Epithelial cell of esophagus (primary cell): ENCODE results near the gene CCNF.
A peak's percentile ranks its signal among the peaks of the same experiment; 100 is the strongest.

ENCODE experiments used
- DNase-seq: peaks from one replicate; pipeline ENCODE4 v3.0.0; 2010; ENCODE audit warnings: low read depth
- H3K4me3 ChIP-seq: 2 replicates; pipeline ENCODE4 v1.5.1; 2011; ENCODE audit warnings: mild to moderate bottlenecking, low read length, control low read depth
- TF ChIP-seq, protein P1 (sequence below): IDR thresholded peaks from 2 replicates; pipeline ENCODE4 v1.5.1; 2011; ENCODE audit warnings: low read depth, mild to moderate bottlenecking, low read length, control low read depth, inconsistent platforms; ENCODE audit not compliant: insufficient read depth; ENCODE audit errors: missing control alignments

Gene CCNF

DNA sequence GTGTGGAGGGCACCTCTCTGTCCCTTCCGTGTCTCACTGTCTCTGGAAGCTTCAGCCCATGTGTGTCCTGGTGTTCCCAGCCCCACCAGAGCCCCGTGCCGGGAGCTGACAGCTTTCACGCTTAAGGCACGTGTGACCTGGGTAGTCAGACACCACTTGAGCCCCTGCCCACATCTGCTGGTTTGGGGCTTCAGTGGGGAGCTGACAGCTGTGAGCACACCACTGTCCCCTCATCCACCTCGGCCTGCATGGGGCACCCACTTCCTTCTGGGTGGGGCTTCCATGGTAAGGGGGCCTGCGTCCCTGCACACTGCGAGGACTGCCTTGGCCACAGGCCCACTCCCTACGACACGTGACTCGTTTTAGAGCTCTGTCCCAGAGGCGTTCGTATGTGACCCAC lies 28.0 kb downstream of the CCNF start:
- no peak overlapping the region for H3K4me3 ChIP-seq
- TF ChIP-seq, protein P1, sequence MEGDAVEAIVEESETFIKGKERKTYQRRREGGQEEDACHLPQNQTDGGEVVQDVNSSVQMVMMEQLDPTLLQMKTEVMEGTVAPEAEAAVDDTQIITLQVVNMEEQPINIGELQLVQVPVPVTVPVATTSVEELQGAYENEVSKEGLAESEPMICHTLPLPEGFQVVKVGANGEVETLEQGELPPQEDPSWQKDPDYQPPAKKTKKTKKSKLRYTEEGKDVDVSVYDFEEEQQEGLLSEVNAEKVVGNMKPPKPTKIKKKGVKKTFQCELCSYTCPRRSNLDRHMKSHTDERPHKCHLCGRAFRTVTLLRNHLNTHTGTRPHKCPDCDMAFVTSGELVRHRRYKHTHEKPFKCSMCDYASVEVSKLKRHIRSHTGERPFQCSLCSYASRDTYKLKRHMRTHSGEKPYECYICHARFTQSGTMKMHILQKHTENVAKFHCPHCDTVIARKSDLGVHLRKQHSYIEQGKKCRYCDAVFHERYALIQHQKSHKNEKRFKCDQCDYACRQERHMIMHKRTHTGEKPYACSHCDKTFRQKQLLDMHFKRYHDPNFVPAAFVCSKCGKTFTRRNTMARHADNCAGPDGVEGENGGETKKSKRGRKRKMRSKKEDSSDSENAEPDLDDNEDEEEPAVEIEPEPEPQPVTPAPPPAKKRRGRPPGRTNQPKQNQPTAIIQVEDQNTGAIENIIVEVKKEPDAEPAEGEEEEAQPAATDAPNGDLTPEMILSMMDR = no peak
- no peak for DNase-seq

DNA sequence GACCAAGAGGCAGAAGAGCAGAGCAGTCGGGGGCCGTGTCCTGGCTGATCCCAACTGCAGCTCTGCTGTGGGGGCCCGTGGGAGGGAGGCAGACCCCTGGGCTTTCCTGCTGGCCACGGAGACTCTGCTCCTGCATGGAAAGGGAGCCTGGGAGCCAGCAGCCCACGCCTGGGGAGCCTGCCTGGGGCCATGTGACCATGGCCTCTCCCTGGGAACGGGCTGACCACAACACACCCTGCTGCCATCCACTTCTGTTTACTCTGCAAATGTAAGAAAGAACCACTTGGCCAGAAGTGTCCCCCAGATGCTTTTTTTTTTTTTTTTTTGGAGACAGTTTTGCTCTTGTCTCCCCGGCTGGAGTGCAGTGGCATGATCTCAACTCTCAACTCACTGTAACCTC lies 28.7 kb downstream of the CCNF start:
- TF ChIP-seq, protein P1 = no peak
- DNase-seq = no peak
- no peak overlapping the region for H3K4me3 ChIP-seq

DNA sequence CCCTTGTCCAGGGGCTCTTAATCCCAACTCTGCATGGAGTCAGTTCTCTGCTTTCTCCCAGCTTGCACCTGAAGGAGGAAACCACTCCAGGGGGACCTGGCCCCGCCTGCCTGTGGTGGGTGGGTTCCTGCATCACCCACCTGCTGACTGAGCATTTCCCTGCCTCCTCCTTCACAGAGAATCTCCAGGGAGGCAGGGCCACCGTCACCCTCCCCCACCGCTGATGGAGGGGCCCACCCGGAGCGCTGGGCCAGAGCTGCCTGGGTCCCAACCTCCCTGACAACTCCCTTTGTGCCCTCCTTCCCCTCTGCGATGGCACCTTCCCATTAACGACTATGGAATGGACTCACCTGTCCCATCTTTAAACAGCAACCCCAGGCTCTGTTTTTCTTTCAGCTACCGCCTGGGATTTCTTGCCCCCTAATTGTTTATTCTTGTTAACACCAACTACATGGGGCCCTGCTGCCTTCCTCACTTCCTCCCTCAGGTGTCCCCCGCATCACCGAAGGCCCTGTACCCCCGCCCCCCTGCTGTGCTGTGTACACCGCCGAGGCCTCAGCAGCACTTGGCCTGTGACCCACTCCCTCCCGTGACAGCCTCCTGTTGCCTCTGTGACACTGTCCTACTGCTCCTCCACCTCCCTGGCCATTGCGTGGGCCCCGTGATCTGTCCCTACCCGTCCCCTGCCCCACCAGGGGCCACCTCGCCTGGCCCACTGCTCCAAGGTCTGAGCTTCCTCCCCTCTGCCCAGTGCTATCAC lies 29.8 kb downstream of the CCNF start:
- TF ChIP-seq, protein P1 = no peak
- DNase-seq = no peak
- H3K4me3 ChIP-seq = peak overlapping the region; percentile 62

DNA sequence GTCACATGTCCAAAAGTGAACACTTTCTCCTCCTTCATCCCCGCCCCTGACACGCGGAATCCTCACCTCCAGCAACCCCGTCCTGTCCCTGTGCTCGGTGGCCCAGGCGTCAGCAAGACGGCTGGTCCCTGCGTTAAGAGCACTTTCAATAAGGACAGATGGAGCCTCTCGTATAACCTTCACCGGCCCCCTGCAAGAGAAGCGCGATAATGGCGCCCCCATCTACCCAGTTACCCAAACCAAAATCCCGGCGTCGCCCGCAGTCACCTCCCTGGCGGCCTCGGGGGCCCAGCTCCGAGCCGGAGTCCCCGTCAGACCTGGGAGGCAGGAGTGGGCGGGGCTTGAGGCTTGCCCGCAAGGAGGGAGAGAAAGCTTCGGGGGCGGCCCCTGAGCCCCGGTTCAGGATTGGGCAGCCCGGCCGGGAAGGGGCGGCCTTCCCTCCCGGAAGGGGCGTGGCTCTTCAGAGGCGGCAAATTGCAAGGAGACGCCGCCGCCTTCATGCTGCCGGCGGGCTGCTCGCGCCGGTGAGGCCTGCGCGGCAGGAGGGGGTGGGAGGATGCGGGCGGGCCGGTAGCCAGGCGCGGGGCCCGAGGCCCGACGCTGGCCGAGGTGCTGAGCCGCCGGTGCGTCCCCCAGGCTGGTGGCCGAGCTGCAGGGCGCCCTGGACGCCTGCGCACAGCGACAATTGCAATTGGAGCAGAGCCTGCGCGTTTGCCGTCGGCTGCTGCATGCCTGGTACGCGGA lies 30.6 kb downstream of the CCNF start, which contains the start of gene TEDC2:
Gene TEDC2, plus strand, starts transcription at position 463 of the 744 bp plus-strand sequence. Its CDS starts 36 bp downstream, at position 499.
- TF ChIP-seq, protein P1 = no peak
- H3K4me3 ChIP-seq = peak within 1 kb of the TSS; percentile 62
- DNase-seq = peak; percentile 96

DNA sequence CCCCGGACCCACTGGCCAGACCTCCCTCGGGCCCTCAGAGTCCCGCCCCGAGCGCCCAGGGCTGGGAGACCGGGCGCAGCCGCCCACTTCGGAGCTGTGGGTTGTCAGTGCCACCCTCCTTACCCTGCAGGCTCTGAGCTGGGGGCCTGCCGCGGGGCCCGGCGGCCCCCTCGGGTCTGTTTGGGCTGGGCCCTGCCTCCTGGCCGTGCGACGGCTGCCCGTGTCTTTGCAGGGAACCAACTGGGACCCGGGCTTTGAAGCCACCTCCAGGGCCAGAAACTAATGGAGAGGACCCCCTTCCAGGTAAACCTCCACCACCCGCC lies 31.1 kb downstream of the CCNF start:
- TF ChIP-seq, protein P1 = no peak
- DNase-seq = no peak
- H3K4me3 ChIP-seq = peak overlapping the region; percentile 62

DNA sequence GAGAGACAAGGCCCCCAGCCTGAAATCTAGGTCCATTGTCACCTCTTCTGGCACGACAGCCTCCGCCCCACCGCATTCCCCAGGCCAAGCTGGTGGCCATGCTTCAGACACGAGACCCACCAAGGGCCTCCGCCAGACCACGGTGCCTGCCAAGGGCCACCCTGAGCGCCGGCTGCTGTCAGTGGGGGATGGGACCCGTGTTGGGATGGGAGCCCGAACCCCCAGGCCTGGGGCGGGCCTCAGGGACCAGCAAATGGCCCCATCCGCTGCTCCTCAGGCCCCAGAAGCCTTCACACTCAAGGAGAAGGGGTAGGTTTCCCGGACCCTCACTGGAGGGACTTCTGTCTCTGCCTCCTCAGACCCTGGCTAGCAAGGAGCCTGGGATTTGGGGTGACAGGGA lies 31.7 kb downstream of the CCNF start:
- DNase-seq = no peak
- TF ChIP-seq, protein P1 = no peak
- H3K4me3 ChIP-seq = no peak overlapping the region
